ENCODE measurements around the gene UCK1.

UCK1 gene

GRCh38 chr9:131503626-131504465 lies 27.2 kb downstream of the UCK1 start:
- no peak for TF ChIP-seq CTCF (IDR thresholded peaks at IDR 0.05)

GRCh38 chr9:131502781-131503625 lies 28.1 kb downstream of the UCK1 start, which contains the start of gene POMT1:
TSS of gene POMT1 (plus strand) at chr9:131502918. CDS start at chr9:131504219, 1,301 bp downstream.
- TF ChIP-seq CTCF (IDR thresholded peaks at IDR 0.05) = no peak

- TF ChIP-seq CTCF (IDR thresholded peaks at IDR 0.05) = no peak
These were observed 30.0 kb downstream of the UCK1 start for GRCh38 chr9:131500939-131501541.

GRCh38 chr9:131500377-131500776 lies 30.7 kb downstream of the UCK1 start:
- TF ChIP-seq CTCF (IDR thresholded peaks at IDR 0.05) = no peak

- no peak for TF ChIP-seq CTCF (IDR thresholded peaks at IDR 0.05)
These were observed 31.8 kb downstream of the UCK1 start for GRCh38 chr9:131499254-131499767.

- TF ChIP-seq CTCF (IDR thresholded peaks at IDR 0.05) = no peak
These were observed 34.1 kb downstream of the UCK1 start for GRCh38 chr9:131496844-131497405.

- no peak for TF ChIP-seq CTCF (IDR thresholded peaks at IDR 0.05)
These were observed 35.3 kb downstream of the UCK1 start for GRCh38 chr9:131495785-131496184.

All from LNCAP (cell line).